HUES48 (cell line): ENCODE data around the gene MRPL41.
"Not testable (repeated sequence)": the region's sequence is repeated elsewhere in the genome, so short reads cannot be mapped to it uniquely, and the experiment has no call there.

Experiments
- H3K27ac ChIP-seq: one replicate; pipeline ENCODE4 v1.7.0; 2013; ENCODE audit warnings: low read depth, low read length, inconsistent platforms
- H3K27me3 ChIP-seq: 2 replicates; pipeline ENCODE4 v1.6.1; 2013; ENCODE audit warnings: mild to moderate bottlenecking, low read length; ENCODE audit not compliant: control insufficient read depth, insufficient read depth
- H3K36me3 ChIP-seq: 2 replicates; pipeline ENCODE4 v1.6.1; 2013; ENCODE audit warnings: low read length; ENCODE audit not compliant: control insufficient read depth, insufficient read depth
- H3K4me1 ChIP-seq: 2 replicates; pipeline ENCODE4 v1.6.1; 2013; ENCODE audit warnings: mild to moderate bottlenecking, low read length; ENCODE audit not compliant: control insufficient read depth, insufficient read depth
- H3K4me3 ChIP-seq: 2 replicates; pipeline ENCODE4 v1.5.1; 2013; ENCODE audit warnings: mild to moderate bottlenecking, low read depth, low read length
- H3K9ac ChIP-seq: 2 replicates; pipeline ENCODE4 v1.6.1; 2013; ENCODE audit warnings: mild to moderate bottlenecking, low read depth, low read length, moderate library complexity
- H3K9me3 ChIP-seq: 2 replicates; pipeline ENCODE4 v1.6.1; 2013; ENCODE audit warnings: low read length; ENCODE audit not compliant: control insufficient read depth, insufficient read depth

MRPL41 gene

DNA sequence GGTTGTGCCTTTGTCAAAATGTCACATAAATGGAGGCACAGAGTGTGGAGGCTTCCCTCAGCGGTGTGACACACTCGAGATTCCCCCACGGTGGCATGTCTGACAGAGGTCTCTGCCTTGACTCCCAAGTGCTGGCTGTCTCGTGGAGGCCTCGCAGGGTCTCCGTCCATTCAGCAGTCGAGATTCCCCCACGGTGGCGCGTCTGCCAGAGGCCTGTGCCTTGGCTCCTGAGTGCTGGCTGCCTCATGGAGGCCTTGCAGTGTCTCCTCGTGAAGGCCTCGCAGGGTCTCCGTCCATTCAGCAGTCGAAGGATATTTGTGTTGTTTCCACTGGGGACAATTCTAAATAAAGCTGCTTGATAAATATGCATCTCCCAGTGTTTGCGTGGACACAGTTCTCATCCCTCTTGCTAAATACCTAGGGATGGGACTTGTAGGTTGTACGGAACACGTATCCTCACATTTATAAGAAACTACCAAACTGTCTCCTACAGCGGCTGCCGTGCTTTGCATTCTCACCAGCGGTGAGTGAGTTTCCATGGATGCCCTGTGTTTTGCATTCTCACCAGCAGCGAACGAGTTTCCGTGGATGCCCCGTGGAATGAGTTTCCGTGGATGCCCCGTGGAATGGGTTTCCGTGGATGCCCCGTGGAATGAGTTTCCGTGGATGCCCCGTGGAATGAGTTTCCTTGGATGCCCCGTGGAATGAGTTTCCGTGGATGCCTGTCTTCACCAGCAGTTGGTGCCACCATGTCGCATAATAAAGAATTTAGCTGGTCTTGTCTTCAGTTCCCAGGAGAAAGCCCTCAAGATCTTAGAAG, 27.3 kb upstream of the MRPL41 start:
- Histone ChIP-seq H3K4me1 (no peaks in the 10 kb centered on the region), H3K36me3 (no peaks in the 10 kb centered on the region), H3K4me3 (no peak overlapping the region), H3K27me3 (no peaks in the 10 kb centered on the region), H3K27ac (no peak overlapping the region), H3K9ac (no peak overlapping the region), H3K9me3 (no peaks in the 10 kb centered on the region)

DNA sequence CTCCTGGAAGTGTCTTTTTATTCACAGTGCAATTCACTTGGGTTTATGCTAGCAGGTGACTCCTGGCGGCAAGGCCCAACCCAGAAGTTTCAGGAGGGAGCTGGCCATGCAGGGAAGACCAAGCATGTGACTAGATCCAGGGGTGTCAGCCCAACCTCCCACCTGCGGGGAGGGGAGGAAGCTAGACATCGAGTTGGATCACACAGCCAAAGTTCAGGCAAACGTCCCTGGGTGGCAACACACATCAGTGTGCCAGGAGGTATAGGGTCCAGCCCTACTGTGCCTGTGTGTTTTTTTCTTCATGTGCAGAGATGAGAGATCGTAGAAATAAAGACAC, 26.7 kb upstream of the MRPL41 start:
- Histone ChIP-seq H3K9me3 (no peaks in the 10 kb centered on the region), H3K27ac (no peak overlapping the region), H3K36me3 (no peaks in the 10 kb centered on the region), H3K4me3 (no peak overlapping the region), H3K9ac (no peak overlapping the region), H3K27me3 (no peaks in the 10 kb centered on the region), H3K4me1 (no peaks in the 10 kb centered on the region)

DNA sequence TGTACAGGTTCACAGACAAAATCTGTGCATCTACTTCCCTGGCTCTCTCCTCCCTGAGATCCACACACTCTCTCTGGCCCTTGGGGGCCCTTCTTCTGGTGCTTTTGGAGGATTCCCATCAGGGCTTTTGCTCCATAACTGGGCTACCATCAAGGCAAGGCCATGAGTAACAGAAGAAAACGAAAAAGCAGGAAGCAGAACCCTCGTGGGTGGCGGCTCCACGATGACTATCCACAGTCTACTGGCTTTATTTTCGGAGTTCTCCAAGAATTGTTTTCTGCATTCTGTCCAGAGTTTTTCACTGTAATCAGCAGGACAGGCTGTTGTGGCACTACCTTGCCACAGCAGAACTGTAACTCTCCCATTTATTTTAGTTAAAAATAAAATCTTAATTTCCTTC, 21.3 kb upstream of the MRPL41 start:
- no peaks in the 10 kb centered on the region for H3K4me1 ChIP-seq
- H3K9ac ChIP-seq, result no peak overlapping the region
- no peak overlapping the region for H3K27ac ChIP-seq

DNA sequence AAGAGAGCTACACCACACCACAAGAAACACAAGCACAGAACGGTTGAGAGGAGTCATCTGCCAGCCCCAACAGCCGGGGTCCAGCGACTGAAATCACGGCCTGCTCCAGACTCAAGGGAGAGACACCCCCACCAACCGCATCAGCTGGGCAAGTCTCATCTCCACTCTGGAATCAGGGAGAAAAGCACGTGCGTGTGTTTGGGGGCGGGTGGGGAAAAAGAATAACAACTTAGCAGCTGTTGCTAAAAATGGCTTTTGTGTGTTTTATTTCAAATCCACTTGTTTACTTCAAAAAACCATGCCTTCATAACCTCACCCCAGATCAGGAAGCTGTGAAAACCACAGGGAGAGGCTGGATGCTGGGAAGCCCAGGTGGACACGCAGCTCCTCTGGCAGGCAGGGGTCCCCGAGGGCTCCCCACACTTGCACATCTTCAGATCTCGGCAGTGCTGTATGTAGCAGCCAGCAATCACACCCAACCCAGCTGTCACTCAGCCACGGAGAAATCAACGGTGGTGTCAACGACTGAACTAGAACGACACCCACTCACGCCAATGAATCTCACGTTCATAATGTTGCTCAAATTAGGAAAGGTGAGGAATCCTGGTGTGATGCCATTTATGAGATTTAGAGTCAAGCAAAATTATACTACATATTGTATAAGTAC, 20.4 kb upstream of the MRPL41 start:
- Histone ChIP-seq H3K27ac (no peak overlapping the region), H3K36me3 (no peaks in the 10 kb centered on the region), H3K9ac (no peak overlapping the region), H3K27me3 (no peaks in the 10 kb centered on the region), H3K4me3 (no peak overlapping the region), H3K4me1 (no peaks in the 10 kb centered on the region), H3K9me3 (no peaks in the 10 kb centered on the region)

More for the DNA sequence above, 21.3 kb upstream of the MRPL41 start:
- H3K4me3 ChIP-seq, result no peak overlapping the region
- no peaks in the 10 kb centered on the region for H3K36me3 ChIP-seq
- no peaks in the 10 kb centered on the region for H3K9me3 ChIP-seq
- H3K27me3 ChIP-seq, result no peaks in the 10 kb centered on the region

DNA sequence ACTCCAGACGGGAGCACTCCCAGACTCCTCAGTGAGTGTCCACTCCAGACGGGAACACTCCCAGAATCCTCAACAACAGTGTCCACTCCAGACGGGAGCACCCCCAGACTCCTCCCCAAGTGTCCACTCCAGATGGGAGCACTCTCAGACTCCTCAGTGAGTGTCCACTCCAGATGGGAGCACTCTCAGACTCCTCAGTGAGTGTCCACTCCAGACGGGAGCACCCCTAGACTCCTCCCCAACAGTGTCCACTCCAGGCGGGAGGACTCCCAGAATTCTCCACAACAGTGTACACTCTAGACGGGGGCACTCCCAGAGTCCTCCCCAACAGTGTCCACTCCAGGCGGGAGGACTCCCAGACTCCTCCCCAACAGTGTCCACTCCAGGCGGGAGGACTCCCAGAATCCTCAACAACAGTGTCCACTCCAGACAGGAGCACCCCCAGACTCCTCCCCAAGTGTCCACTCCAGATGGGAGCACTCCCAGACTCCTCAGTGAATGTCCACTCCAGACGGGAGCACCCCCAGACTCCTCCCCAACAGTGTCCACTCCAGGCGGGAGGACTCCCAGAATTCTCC, 18.7 kb upstream of the MRPL41 start:
- H3K9ac ChIP-seq, H3K4me1 ChIP-seq, H3K4me3 ChIP-seq, H3K27me3 ChIP-seq, H3K9me3 ChIP-seq, H3K27ac ChIP-seq, H3K36me3 ChIP-seq: not testable (repeated sequence)

DNA sequence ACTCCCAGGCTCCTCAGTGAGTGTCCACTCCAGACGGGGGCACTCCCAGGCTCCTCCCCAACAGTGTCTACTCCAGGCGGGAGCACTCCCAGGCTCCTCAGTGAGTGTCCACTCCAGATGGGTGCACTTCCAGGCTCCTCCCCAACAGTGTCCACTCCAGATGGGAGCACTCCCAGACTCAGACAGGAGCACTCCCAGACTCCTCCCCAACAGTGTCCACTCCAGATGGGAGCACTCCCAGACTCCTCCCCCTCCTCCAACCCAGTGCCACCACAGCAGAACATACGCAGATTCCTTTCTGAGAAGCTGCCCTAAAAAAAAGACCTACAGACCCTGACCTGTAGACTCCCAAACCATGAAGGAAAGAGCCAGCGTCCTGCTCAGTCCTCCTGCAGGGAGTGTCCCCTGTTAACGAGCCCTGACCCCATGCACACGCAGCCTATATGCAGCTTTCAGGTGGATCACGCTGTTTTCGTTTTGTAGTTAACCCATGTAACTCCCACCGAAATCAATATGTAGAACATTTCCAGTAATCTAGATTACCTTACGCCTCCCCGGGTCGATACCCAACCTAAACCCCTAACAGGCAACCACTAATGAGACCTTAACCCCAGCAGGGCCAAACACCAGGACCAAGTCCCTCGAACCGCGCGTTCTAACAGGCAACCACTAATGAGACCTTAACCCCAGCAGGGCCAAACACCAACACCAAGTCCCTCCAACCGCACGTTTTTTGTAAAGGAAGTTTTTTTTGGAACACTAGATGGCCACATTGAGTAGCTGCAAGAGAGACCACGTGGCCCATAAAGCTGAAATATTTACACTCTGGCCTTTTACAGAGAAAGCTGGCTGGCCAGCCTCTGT, 17.2 kb upstream of the MRPL41 start:
- H3K27ac ChIP-seq, result no peak overlapping the region

DNA sequence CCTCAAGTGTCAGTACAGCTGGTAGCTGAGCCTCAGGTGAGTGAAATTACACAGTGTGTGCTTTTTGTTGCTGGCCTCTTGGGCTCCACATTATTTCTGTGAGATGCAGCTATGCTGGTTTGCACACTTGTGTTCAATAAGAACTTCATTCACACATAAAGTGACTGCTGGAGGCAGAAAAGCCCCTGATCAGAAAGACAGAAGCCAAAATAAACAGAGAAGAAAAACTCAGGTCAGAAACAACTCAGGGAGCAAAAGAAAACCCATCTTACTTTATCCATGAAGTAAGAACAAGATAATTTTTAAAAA, 16.6 kb upstream of the MRPL41 start:
- H3K9me3 ChIP-seq, result no peaks in the 10 kb centered on the region
- H3K27me3 ChIP-seq, result no peaks in the 10 kb centered on the region
- no peak overlapping the region for H3K9ac ChIP-seq
- no peaks in the 10 kb centered on the region for H3K4me1 ChIP-seq
- H3K36me3 ChIP-seq, result no peaks in the 10 kb centered on the region
- H3K4me3 ChIP-seq, result no peak overlapping the region
- no peak overlapping the region for H3K27ac ChIP-seq

More for the DNA sequence above, 17.2 kb upstream of the MRPL41 start:
- Histone ChIP-seq H3K4me1 (no peaks in the 10 kb centered on the region), H3K27me3 (no peaks in the 10 kb centered on the region), H3K36me3 (no peaks in the 10 kb centered on the region), H3K9ac (no peak overlapping the region), H3K4me3 (no peak overlapping the region), H3K9me3 (no peaks in the 10 kb centered on the region)

DNA sequence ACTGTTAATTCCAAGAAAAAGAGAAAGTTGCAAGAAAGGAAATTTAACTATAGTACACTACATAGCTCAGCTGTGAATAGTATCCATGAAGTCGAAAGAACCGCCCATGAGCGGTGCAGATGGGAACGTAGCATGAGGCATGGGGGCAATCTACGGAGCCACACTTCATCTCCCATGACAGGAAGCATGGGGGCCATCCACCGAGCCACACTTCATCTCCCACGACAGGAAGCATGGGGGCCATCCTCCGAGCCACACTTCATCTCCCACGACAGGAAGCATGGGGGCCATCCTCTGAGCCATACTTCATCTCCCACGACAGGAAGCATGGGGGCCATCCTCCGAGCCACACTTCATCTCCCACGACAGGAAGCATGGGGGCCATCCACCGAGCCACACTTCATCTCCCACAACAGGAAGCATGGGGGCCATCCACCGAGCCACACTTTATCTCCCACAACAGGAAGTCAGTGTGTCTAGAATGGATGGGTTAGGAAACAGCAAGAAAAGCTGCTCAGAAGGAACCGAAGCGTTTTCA, 15.0 kb upstream of the MRPL41 start:
- H3K9ac ChIP-seq, H3K9me3 ChIP-seq, H3K4me1 ChIP-seq, H3K36me3 ChIP-seq, H3K27ac ChIP-seq, H3K27me3 ChIP-seq, H3K4me3 ChIP-seq: not testable (repeated sequence)

DNA sequence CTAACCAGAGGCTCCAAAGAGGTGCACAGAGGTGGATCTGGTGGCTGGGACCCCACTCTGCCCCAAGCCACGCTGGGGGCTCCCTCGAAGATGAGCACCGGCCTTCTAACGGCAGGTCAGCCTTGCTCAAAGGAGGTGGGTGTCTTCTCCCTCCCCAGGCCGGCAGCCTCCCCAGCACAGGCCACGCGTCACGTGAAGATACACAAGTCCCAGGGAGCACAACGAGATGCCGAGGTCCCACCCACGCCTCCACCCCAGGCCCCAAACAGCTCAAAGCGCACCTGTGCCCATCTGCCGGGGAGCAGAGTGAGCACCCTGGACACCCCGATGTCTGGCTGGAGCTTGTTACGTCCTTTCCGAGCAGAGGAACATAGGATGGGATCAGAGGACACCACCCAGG, 13.6 kb upstream of the MRPL41 start:
- no peaks in the 10 kb centered on the region for H3K27me3 ChIP-seq
- H3K27ac ChIP-seq, result no peak overlapping the region
- no peak overlapping the region for H3K9ac ChIP-seq
- no peak overlapping the region for H3K4me3 ChIP-seq
- H3K36me3 ChIP-seq, result no peaks in the 10 kb centered on the region
- no peaks in the 10 kb centered on the region for H3K4me1 ChIP-seq
- no peaks in the 10 kb centered on the region for H3K9me3 ChIP-seq

DNA sequence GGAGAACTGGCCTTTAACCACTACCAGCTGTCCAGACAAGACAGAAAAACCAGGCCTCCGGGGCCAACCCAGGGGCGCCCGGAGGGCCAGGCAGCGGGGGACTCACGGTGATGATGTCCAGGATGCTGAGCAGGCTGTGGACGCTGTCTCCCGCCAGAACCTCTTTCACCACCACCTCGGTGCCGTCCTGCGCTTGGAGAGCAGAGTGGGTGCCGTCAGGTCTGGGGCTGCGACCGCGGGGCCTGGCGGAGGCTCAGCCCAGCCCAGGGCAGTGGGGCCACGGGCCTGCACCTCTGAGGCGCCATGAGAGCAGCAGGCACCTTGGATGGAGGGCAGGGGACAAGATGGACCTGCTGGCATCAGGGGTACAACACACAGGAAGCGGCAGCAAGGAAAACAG, 11.1 kb upstream of the MRPL41 start:
- H3K27me3 ChIP-seq, result no peaks in the 10 kb centered on the region
- H3K27ac ChIP-seq, result no peak overlapping the region
- no peak overlapping the region for H3K9ac ChIP-seq
- no peaks in the 10 kb centered on the region for H3K4me1 ChIP-seq
- no peaks in the 10 kb centered on the region for H3K36me3 ChIP-seq
- H3K9me3 ChIP-seq, result no peaks in the 10 kb centered on the region
- no peak overlapping the region for H3K4me3 ChIP-seq
